EL (cell line): ENCODE results near the gene PFDN2.

Experiments used
- DNase-seq: peaks from one replicate; pipeline ENCODE4 v3.0.0-alpha.2; 2016

The PFDN2 gene

DNA sequence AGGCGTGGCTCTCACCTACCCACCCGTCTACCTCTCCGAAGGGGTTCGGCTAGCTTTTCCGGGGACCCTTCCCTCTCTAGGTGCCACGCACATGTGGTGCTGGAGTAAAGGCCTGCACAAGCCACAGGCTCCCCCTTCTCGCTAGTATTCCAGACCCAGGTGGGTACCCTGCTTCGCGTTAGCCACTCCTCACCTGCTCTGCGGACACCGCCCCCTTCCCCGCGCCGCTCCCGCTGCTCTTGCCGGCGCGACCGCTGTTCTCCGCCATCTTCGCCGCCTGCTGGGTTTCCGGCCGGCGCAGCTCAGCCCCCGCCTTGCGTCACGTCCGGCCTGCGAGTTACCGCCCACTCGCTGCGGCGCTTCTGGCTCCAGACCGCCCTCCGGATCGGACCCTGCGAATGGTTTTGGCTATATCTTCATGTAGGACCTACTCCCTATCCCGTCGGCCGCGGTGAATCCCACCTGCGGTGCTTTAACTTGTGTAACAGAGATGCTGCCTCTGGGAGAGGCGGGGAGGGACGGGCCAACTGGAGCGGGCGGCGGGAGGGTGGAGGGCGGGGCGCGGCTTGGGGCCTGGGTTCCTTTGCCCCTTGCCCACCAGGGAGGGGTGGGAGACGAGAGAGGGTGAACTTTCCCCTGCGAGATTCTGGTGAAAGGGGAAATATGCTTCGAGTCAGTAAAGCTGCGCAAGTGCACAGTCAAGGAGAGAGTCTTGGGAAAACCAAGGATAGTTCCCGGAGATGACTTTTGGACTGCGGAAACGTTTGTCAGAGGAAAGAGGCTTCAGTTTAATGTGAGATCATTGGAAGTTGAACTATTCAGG, at the start of gene PFDN2, which contains the start of gene NIT1:
Gene PFDN2 (minus strand): TSS at position 279 of the 823 bp plus-strand sequence. CDS start 11 bp downstream, at position 268.
Gene NIT1 (plus strand): TSS at position 347 of the 823 bp plus-strand sequence. CDS start 72 bp downstream, at position 419.
- DNase-seq, result peak; percentile 86

GRCh38 chr1:161166669-161167548, 49.1 kb upstream of the PFDN2 start:
- DNase-seq, result no peak

GRCh38 chr1:161165742-161166668, 48.2 kb upstream of the PFDN2 start, which contains the start of gene PPOX:
Gene PPOX (plus strand): TSS chr1:161166426. CDS start chr1:161166848, 422 bp downstream.
- peak; percentile 98 for DNase-seq

GRCh38 chr1:161164901-161165610, 47.2 kb upstream of the PFDN2 start:
- DNase-seq, result no peak

DNA sequence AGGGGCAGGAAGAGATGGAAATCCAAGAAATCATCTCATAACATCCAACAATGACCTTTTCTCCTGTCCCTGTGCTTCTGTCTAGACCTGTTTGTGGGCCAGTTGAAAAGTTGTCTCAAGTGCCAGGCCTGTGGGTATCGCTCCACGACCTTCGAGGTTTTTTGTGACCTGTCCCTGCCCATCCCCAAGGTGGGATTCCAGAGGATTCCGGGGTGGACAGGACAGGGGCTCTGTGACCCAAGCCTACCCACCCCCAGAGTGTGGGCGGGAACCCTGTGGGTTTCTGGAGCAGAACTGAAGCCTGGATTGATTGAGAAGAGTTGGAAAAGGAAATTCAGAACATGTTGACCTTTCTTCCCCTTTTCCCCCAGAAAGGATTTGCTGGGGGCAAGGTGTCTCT, 46.0 kb upstream of the PFDN2 start:
- DNase-seq, result no peak

DNA sequence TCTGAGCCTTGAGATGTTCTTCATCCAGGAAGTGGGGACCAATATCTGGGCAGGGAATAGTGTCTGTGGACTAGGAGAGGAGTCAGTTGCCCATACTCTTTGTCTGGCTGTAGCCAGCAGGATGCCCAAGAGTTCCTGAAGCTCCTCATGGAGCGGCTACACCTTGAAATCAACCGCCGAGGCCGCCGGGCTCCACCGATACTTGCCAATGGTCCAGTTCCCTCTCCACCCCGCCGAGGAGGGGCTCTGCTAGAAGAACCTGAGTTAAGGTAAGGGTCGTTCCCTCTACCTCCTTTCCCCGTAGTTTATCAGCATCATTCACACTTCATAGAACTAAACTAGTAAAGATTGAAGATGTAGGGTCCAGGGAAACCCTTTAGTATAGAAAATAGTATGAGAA, 45.0 kb upstream of the PFDN2 start:
- DNase-seq, result no peak

- no peak for DNase-seq
Observed at GRCh38 chr1:161162052-161162451, 44.2 kb upstream of the PFDN2 start.

DNA sequence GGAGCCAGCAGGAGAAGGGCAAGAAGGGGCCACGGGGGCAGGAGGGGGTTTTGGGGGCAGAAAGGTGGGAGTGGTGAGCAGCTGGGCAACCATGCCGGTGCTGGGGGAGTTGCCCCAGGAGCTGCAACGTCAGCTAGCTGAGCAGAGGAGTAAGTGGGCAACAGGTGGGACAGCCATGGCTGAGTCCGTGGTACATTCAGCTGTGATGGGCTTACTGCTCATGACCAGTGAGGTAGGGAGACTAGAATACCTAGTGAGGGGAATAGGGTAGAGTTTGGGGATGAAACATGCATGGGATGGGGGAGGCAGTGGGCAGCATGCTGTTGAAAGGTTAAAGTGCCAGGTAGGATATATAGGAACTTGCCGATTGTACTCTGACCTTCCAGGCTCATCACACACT, 43.8 kb upstream of the PFDN2 start:
- no peak for DNase-seq

DNA sequence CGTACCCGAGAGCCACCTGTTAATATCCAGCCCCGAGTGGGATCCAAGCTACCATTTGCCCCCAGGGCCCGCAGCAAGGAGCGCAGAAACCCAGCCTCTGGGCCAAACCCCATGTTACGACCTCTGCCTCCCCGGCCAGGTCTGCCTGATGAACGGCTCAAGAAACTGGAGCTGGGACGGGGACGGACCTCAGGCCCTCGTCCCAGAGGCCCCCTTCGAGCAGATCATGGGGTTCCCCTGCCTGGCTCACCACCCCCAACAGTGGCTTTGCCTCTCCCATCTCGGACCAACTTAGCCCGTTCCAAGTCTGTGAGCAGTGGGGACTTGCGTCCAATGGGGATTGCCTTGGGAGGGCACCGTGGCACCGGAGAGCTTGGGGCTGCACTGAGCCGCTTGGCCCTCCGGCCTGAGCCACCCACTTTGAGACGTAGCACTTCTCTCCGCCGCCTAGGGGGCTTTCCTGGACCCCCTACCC, 42.9 kb upstream of the PFDN2 start:
- DNase-seq, result no peak

GRCh38 chr1:161159913-161160243, 42.0 kb upstream of the PFDN2 start:
- no peak for DNase-seq

DNA sequence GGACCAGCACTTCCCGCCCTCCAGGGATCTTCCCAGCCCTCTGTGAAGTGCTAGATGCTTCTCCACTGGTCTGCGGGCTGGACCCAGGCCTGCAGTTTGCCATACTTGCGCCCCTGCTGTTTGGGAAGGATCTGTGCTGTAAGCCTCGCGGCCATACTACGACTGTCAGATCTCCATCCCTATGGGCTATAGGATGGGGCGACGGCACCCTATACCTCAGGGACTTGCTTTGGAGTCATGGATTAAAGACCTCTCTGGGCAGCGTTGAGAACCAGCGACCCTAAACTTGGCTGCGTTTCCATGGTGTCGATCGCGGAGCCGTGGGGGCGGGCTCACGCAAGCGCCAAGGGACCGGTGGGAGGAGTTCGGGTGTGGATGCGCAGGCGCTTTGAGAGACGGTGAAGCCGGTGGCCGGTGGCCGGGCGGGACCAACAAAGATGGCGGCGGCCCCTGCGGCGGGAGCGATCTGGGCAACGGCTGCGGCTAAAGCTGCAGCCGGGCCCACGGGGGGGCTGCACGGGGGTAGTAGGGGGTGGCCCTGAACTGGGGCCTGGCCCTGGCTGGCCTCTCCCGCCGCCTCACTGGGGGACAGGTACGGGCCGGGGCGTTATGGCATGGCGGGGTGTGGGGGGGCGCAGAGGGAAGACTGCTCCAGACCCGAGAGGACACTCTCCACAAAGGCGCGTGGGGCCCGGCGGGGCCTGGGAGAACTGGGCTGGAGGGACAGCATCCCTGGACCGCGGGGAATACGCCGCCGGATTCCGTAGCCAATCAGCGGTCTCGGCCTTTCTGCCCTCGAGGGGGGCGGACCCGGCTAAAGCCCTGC, 41.5 kb upstream of the PFDN2 start, which contains the start of gene USP21:
Gene USP21 (plus strand): TSS at position 414 of the 826 bp plus-strand sequence. CDS start 1,141 bp downstream, outside the sequence.
- peak; percentile 88 for DNase-seq

- DNase-seq, result no peak
Observed at GRCh38 chr1:161158316-161159010, 40.6 kb upstream of the PFDN2 start.

GRCh38 chr1:161157867-161158266, 40.0 kb upstream of the PFDN2 start:
- DNase-seq, result no peak

GRCh38 chr1:161153682-161154337, 36.0 kb upstream of the PFDN2 start, which contains the start of gene UFC1:
Gene UFC1 (plus strand): TSS chr1:161153978. CDS start chr1:161153998, 20 bp downstream.
- peak; percentile 88 for DNase-seq

DNA sequence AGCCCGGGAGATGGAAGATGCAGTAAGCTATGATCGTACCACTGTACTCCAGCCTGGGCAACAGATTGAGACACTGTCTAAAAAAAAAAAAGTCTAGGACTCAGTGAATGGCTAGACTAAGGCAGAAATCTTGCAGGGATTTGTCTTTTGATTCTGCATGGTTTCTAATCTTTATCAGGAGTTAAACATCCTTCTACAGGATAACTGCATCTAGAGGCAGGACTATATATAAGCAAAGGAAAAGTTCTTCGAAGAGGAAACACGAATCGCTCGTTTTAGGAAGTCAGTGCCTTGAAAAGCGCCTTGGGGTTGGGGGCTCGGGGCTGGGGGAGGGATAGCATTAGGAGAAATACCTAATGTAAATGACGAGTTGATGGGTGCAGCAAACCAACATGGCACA, 35.3 kb upstream of the PFDN2 start:
- no peak for DNase-seq

- no peak for DNase-seq
Observed at GRCh38 chr1:161145832-161146231, 28.0 kb upstream of the PFDN2 start.

- no peak for DNase-seq
Observed at GRCh38 chr1:161140755-161141400, 23.0 kb upstream of the PFDN2 start.

- peak; percentile 41 for DNase-seq
Observed at GRCh38 chr1:161139766-161140165, 21.9 kb upstream of the PFDN2 start.

- no peak for DNase-seq
Observed at GRCh38 chr1:161138431-161138830, 20.6 kb upstream of the PFDN2 start.
